Measurements from ENCODE around the gene RFNG. TPM values are rescaled to one million over a fixed set of nuclear protein-coding genes. Genes with fewer than 3 reads are reported as not detected.

The RFNG gene
- total and polyA plus RNA-seq, 2 of the 13 experiments (the other 11 are each of a cell fraction or from before 2014, with no cell fraction given): 61.4 to 64.0 TPM

DNA sequence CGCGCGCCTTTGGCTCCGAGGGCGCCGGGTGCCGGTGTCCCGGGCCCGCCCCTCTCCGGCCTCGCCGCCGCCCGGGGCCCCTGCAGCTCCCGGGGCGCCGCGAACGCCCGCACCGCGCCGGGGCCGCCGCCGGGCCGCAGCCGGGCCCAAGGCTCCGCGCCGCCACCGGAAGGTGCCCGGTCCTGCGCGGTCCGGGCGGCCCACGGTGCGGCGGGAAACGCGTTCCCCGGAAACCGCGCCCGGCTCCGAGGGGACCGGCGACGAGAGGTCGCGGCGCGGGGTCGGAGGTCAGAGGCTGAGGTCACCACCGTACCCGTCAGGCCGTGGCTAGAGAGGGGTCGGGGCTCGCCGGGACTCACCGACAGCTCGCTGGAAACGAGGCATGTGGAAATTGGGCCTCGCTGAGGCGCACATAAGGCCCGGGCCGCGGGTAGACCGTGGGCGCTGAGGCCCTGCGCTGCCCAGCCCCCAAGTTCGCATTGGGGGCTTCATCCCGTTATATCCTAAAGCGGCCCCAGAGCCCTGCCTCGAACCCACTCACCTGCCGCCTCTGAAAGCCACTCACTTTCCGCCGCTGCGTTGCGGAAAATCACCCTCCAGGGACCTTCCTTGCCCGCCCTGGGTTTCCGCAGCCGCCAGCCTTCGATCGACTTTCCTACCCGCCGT lies 14.2 kb upstream of the RFNG start, which contains the start of gene DUS1L (continued):
- TF ChIP-seq NR2C2 (CRISPR knock-in tag; IDR thresholded peaks at IDR 0.05; ENCODE audit: borderline replicate concordance) (peak; percentile 98), ISL2 (CRISPR knock-in tag; IDR thresholded peaks at IDR 0.05) (peak; percentile 70), MIER3 (CRISPR knock-in tag; IDR thresholded peaks at IDR 0.05; ENCODE audit: borderline replicate concordance) (peak; percentile 92; the same call in 1 of the 2 replicates), RARA (CRISPR knock-in tag; IDR thresholded peaks at IDR 0.05) (peak; percentile 73), KDM5B (CRISPR knock-in tag; IDR thresholded peaks at IDR 0.05; ENCODE audit: borderline replicate concordance) (peak; percentile 89; the same call in 1 of the 2 replicates), ZNF644 (CRISPR knock-in tag; IDR thresholded peaks at IDR 0.05; ENCODE audit: low read depth) (no peak), KMT2B (CRISPR knock-in tag; IDR thresholded peaks at IDR 0.05) (peak; percentile 84), ZNF7 (CRISPR knock-in tag; IDR thresholded peaks at IDR 0.05) (peak; percentile 42; the same call in 1 of the 2 replicates), ZFYVE20 (CRISPR knock-in tag; IDR thresholded peaks at IDR 0.05; ENCODE audit: borderline replicate concordance, low read depth) (peak; percentile 93; the same call in 1 of the 2 replicates), KDM1A (CRISPR knock-in tag; IDR thresholded peaks at IDR 0.05) (peak; percentile 76; the same call in 1 of the 2 replicates), ZBTB20 (CRISPR knock-in tag; IDR thresholded peaks at IDR 0.05; ENCODE audit: borderline replicate concordance, low read depth) (no peak), ZNF773 (CRISPR knock-in tag; IDR thresholded peaks at IDR 0.05; ENCODE audit: borderline replicate concordance) (no peak; the same call in 1 of the 2 replicates), YY1 (IDR thresholded peaks at IDR 0.05; ENCODE audit: insufficient read depth, insufficient replicate concordance, low read depth, low read length) (peak; percentile 89), ZSCAN20 (CRISPR knock-in tag; IDR thresholded peaks at IDR 0.05; ENCODE audit: borderline replicate concordance) (no peak)
- TF ChIP-seq, protein P1, sequence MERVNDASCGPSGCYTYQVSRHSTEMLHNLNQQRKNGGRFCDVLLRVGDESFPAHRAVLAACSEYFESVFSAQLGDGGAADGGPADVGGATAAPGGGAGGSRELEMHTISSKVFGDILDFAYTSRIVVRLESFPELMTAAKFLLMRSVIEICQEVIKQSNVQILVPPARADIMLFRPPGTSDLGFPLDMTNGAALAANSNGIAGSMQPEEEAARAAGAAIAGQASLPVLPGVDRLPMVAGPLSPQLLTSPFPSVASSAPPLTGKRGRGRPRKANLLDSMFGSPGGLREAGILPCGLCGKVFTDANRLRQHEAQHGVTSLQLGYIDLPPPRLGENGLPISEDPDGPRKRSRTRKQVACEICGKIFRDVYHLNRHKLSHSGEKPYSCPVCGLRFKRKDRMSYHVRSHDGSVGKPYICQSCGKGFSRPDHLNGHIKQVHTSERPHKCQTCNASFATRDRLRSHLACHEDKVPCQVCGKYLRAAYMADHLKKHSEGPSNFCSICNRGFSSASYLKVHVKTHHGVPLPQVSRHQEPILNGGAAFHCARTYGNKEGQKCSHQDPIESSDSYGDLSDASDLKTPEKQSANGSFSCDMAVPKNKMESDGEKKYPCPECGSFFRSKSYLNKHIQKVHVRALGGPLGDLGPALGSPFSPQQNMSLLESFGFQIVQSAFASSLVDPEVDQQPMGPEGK (CRISPR knock-in tag; IDR thresholded peaks at IDR 0.05): peak; percentile 76
- TF ChIP-seq, protein P2, sequence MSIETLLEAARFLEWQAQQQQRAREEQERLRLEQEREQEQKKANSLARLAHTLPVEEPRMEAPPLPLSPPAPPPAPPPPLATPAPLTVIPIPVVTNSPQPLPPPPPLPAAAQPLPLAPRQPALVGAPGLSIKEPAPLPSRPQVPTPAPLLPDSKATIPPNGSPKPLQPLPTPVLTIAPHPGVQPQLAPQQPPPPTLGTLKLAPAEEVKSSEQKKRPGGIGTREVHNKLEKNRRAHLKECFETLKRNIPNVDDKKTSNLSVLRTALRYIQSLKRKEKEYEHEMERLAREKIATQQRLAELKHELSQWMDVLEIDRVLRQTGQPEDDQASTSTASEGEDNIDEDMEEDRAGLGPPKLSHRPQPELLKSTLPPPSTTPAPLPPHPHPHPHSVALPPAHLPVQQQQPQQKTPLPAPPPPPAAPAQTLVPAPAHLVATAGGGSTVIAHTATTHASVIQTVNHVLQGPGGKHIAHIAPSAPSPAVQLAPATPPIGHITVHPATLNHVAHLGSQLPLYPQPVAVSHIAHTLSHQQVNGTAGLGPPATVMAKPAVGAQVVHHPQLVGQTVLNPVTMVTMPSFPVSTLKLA (IDR thresholded peaks at IDR 0.05): no peak
- TF ChIP-seq, protein P3, sequence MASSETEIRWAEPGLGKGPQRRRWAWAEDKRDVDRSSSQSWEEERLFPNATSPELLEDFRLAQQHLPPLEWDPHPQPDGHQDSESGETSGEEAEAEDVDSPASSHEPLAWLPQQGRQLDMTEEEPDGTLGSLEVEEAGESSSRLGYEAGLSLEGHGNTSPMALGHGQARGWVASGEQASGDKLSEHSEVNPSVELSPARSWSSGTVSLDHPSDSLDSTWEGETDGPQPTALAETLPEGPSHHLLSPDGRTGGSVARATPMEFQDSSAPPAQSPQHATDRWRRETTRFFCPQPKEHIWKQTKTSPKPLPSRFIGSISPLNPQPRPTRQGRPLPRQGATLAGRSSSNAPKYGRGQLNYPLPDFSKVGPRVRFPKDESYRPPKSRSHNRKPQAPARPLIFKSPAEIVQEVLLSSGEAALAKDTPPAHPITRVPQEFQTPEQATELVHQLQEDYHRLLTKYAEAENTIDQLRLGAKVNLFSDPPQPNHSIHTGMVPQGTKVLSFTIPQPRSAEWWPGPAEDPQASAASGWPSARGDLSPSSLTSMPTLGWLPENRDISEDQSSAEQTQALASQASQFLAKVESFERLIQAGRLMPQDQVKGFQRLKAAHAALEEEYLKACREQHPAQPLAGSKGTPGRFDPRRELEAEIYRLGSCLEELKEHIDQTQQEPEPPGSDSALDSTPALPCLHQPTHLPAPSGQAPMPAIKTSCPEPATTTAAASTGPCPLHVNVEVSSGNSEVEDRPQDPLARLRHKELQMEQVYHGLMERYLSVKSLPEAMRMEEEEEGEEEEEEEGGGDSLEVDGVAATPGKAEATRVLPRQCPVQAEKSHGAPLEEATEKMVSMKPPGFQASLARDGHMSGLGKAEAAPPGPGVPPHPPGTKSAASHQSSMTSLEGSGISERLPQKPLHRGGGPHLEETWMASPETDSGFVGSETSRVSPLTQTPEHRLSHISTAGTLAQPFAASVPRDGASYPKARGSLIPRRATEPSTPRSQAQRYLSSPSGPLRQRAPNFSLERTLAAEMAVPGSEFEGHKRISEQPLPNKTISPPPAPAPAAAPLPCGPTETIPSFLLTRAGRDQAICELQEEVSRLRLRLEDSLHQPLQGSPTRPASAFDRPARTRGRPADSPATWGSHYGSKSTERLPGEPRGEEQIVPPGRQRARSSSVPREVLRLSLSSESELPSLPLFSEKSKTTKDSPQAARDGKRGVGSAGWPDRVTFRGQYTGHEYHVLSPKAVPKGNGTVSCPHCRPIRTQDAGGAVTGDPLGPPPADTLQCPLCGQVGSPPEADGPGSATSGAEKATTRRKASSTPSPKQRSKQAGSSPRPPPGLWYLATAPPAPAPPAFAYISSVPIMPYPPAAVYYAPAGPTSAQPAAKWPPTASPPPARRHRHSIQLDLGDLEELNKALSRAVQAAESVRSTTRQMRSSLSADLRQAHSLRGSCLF (CRISPR knock-in tag; IDR thresholded peaks at IDR 0.05; ENCODE audit: borderline replicate concordance): no peak
- TF ChIP-seq, protein P4, sequence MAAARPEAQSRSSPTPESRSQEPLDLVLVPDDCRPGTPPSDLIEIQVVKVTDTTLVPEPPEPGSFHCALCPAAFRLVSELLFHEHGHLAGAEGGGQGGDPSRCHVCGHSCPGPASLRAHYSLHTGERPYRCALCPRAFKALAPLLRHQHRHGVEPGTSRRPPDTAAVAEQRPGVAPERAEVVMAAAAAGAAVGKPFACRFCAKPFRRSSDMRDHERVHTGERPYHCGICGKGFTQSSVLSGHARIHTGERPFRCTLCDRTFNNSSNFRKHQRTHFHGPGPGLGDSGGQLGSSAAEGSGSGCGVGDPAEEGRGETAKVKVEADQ (CRISPR knock-in tag; IDR thresholded peaks at IDR 0.05; ENCODE audit: borderline replicate concordance): peak; percentile 98
